HAP-1 (cell line): ENCODE data around the gene TBR1.

ENCODE experiments used
- DNase-seq, 2 experiments: peaks; one replicate each; pipeline ENCODE4 v3.0.0-alpha.2; 2016 to 2020; ENCODE audit warnings: low spot score in 2 of 2
- H3K27me3 ChIP-seq: fragments of 250-450 bp; sonication (Bioruptor Pico); 2 replicates; pipeline ENCODE4 v1.5.1; 2020; ENCODE audit warnings: low read depth, mild to moderate bottlenecking, moderate library complexity
- H3K36me3 ChIP-seq: fragments of 250-450 bp; sonication (Bioruptor Pico); replicated peaks from 2 replicates; pipeline ENCODE4 v1.5.1; 2020; ENCODE audit warnings: mild to moderate bottlenecking
- H3K4me1 ChIP-seq: fragments of 250-450 bp; sonication (Bioruptor Pico); 2 replicates; pipeline ENCODE4 v1.5.1; 2020; ENCODE audit warnings: mild to moderate bottlenecking
- H3K4me3 ChIP-seq: fragments of 250-450 bp; sonication (Bioruptor Pico); 2 replicates; pipeline ENCODE4 v1.5.1; 2020; ENCODE audit warnings: mild to moderate bottlenecking, moderate library complexity
- H3K9me3 ChIP-seq: fragments of 250-450 bp; sonication (Bioruptor Pico); 2 replicates; pipeline ENCODE4 v1.5.1; 2020; ENCODE audit warnings: mild to moderate bottlenecking, moderate library complexity
- in situ Hi-C: fragments of 300-500 bp; cut with MboI; formaldehyde crosslinking; loops from 3 replicates; pipeline ENCODE4 v1.14.3; 2020; ENCODE audit warnings: low sequenced_read_pairs, inconsistent platforms, mixed read lengths

TBR1 gene

DNA sequence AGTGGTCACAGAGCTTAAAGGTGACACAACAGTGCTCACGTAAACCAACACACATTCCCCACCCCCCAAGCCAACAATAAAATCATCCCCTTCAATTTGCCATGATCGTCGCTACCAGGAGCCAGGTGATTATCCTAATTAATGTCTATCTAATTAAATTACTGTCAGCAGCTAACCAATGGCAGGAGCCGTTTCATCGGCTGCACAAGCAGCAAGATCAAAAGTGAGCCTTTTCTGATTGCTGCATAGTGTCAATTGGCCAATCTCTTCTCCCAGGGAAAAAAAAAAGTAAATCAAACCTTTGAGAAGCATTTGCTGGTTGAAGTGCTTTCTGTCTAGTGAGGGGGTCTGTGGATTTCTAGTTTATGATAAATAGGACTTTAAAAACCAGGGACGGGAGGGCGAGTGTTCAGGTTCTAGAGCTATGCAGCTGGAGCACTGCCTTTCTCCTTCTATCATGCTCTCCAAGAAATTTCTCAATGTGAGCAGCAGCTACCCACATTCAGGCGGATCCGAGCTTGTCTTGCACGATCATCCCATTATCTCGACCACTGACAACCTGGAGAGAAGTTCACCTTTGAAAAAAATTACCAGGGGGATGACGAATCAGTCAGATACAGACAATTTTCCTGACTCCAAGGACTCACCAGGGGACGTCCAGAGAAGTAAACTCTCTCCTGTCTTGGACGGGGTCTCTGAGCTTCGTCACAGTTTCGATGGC is at the start of gene TBR1:
Gene TBR1 (plus strand): TSS at position 311 of the 721 bp plus-strand sequence. CDS start 114 bp downstream, at position 425.
- Histone ChIP-seq H3K4me3 (no peak within 1 kb of the TSS), H3K4me1 (peaks cover 32% of the 10 kb centered on the region), H3K36me3 (peaks cover 1% of the 10 kb centered on the region; the same call in 1 of the 2 replicates), H3K27me3 (no peaks in the 10 kb centered on the region), H3K9me3 (no peaks in the 10 kb centered on the region)
- no peak for DNase-seq
- in situ Hi-C loops: no loop called here

DNA sequence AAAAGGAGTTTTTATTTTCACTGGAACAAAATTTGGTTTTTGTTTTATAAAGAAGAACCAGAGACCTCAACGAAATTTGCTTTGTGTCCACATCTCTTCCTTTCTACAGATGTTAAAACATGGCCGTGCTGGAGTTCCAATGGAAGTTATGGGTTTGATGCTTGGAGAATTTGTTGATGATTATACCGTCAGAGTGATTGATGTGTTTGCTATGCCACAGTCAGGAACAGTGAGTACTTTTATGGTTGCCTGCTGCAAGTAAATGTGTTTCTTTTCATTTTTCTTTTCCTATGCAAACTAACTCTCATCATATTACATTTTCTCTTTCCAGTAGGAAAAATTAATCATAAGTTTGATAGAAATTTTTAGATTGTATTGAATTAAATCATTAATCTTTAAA is 48.4 kb upstream of the TBR1 start:
- in situ Hi-C loops: no loop called here
- Histone ChIP-seq H3K4me1 (no peaks in the 10 kb centered on the region; the same call in 1 of the 2 replicates), H3K36me3 (peaks cover 16% of the 10 kb centered on the region), H3K27me3 (no peaks in the 10 kb centered on the region), H3K9me3 (no peaks in the 10 kb centered on the region; the same call in 1 of the 2 replicates), H3K4me3 (no peak overlapping the region)
- no peak for DNase-seq

DNA sequence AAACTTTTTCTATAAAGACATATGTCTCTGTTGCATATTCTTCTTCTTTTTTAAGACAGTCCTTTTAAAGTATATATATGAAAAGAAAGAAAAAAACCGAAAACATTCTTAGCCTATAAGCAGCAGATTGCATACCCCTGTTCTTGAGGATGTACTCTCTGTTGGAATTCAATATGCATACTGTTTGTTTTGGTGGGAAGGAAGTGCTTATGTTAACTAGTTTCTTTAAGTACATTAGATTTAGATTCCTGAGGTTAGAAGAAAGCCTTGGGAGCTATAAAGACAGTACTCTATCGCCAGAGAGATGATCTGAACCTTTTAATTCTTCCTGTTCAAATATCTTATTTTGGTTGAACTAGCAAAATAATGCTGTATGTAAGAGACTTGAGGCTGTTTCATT is 46.8 kb upstream of the TBR1 start:
- no peak for DNase-seq
- H3K36me3 ChIP-seq: peaks cover 16% of the 10 kb centered on the region
- H3K27me3 ChIP-seq: no peaks in the 10 kb centered on the region
- H3K4me3 ChIP-seq: no peak overlapping the region
- in situ Hi-C loops: no loop called here
- H3K9me3 ChIP-seq: no peaks in the 10 kb centered on the region
- H3K4me1 ChIP-seq: peaks cover 3% of the 10 kb centered on the region; the same call in 1 of the 2 replicates

DNA sequence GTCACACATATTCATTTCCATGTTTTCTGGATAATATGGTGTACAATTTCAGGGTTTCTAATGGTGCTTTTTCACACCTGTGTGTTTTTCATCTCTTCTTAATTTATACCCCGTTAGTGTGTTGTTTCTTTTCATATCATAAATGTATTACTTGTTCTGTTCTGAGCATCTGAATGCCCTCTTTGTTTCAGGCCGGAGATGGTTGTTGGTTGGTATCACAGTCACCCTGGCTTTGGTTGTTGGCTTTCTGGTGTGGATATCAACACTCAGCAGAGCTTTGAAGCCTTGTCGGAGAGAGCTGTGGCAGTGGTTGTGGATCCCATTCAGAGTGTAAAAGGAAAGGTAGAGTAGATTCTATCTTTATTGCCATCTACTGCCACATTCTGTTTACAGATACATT is 45.1 kb upstream of the TBR1 start:
- in situ Hi-C loops: no loop called here
- no peaks in the 10 kb centered on the region for H3K27me3 ChIP-seq
- H3K4me3 ChIP-seq: no peak overlapping the region
- no peaks in the 10 kb centered on the region for H3K9me3 ChIP-seq
- H3K36me3 ChIP-seq: peaks cover 16% of the 10 kb centered on the region
- DNase-seq: no peak
- peaks cover 3% of the 10 kb centered on the region for H3K4me1 ChIP-seq

DNA sequence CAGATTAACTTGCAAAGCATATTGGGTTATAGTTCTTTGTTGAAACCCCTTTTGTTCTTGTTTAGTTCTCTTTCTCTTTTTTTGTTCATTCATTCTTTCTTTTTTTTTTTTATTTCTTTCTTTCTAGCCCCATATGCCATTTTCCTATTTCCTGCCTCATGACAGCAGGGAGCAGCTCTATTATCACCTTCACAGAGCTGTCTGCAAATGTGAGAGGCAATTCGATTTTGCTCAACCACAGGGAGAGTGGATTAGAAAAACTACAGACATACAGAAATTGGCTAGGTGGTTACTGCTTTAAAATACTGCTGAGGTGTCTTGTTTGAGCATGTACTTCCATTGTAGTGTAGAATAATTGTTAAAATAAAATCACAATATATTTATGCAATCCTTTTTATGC is 44.2 kb upstream of the TBR1 start:
- Histone ChIP-seq H3K27me3 (no peaks in the 10 kb centered on the region), H3K9me3 (no peaks in the 10 kb centered on the region), H3K4me3 (no peak overlapping the region), H3K4me1 (peaks cover 3% of the 10 kb centered on the region), H3K36me3 (peaks cover 16% of the 10 kb centered on the region)
- no peak for DNase-seq
- in situ Hi-C loops: no loop called here

DNA sequence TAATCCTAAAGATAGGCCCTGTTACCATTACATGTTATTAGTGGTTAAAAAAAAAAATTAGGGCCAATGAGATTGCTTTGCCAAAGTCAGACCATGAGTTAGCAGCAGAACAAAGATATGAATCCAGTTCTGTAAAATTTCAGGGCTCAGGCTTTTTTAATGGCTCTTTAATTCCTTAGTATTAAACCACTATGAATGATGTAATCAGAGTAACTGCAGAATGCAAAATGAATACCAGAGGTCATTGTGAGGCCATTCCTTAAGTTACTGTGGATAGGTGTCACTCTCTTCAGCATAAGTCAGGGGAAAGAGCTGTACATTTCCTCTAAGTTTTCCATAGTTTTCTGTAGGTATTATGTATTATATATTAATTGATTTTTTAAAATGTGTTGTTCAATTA is 42.2 kb upstream of the TBR1 start:
- DNase-seq: no peak
- peaks cover 16% of the 10 kb centered on the region for H3K36me3 ChIP-seq
- no peak overlapping the region for H3K4me3 ChIP-seq
- no peaks in the 10 kb centered on the region for H3K9me3 ChIP-seq
- H3K4me1 ChIP-seq: peaks cover 3% of the 10 kb centered on the region
- in situ Hi-C loops: no loop called here
- H3K27me3 ChIP-seq: no peaks in the 10 kb centered on the region

DNA sequence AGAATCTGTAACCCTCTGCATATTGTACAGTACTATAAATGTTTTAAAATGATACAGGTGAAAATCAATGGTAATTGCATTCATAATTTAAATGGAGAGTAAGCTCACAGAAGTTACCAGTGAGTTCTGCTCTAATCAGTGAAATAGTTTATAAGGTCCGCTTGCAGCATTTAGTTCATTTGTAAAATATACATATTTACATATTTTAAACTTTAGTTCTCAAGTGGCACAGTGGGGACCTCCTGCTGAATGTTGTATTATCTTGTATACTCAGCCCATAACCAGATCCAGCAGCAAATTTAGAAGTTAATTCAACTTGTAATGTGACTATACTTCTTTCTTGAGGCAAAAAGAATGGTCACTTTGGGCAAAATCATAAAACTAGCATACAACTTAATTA is 41.7 kb upstream of the TBR1 start:
- Histone ChIP-seq H3K27me3 (no peaks in the 10 kb centered on the region), H3K36me3 (peaks cover 16% of the 10 kb centered on the region), H3K4me1 (peaks cover 3% of the 10 kb centered on the region), H3K4me3 (no peak overlapping the region), H3K9me3 (no peaks in the 10 kb centered on the region)
- DNase-seq: no peak
- in situ Hi-C loops: no loop called here

DNA sequence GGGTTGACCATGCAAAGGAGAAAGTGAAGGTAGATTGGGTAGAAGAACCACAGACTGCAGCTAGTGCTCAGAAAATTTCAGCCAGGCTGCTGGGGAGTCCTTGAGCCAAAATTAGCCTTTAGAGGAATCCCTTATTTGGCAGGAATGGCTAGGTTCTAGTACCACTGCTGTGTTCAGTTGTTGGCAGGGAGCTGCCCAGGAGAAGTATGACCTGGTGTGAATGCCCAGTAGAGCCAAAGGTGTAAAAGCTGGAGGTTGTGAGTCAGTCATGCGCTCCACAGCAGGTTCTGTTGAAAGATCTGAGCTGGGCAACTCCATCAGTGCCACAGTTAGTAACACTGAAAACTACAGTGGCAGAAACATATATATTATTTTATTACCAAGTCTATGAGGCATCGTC is 36.4 kb upstream of the TBR1 start:
- no peak for DNase-seq
- Histone ChIP-seq H3K4me3 (no peak overlapping the region), H3K9me3 (no peaks in the 10 kb centered on the region), H3K36me3 (no peaks in the 10 kb centered on the region; the same call in 1 of the 2 replicates), H3K4me1 (no peaks in the 10 kb centered on the region; the same call in 1 of the 2 replicates), H3K27me3 (no peaks in the 10 kb centered on the region)
- in situ Hi-C loops: no loop called here

DNA sequence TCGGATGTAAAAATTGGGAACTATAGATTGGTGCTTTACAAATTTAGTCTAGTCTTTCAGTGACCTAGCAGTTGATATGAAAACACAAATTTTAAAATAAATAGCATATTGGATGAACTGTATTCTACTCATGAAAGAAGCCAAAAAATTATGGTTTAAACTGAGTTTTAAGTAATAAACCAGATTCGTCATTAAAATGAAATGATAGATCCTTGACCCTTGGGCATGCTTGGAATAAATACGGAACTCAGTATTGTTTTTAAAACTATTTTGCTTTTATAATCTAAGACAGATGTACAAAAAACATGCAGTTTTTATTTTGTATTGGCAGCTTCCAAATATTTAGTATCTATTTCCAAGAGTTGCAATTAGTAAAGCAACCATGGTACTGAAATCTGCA is 34.6 kb upstream of the TBR1 start:
- H3K4me1 ChIP-seq: no peaks in the 10 kb centered on the region
- in situ Hi-C loops: no loop called here
- no peaks in the 10 kb centered on the region for H3K9me3 ChIP-seq
- no peak for DNase-seq
- H3K36me3 ChIP-seq: 0 out of 2 replicates have a peak, but pooled peaks cover 3% of the 10 kb centered on the region
- H3K4me3 ChIP-seq: no peak overlapping the region
- no peaks in the 10 kb centered on the region for H3K27me3 ChIP-seq

DNA sequence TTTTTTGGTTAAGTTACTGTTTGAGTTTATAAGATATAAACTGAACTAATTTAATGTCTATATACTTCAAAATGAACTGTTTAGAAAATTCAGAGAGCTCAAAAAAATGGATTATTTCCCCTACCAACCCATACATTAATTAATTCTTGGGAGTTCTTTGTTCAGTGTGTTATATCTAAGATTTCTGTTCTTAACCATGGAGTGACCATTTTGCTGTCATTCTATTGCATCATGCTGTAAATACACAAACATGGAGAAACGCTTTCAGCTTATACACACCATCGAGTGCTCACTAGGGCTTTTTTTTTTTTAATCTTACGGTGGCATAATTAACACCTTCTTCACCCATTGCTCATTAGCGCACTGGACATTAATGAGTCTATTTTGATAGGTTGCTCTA is 33.4 kb upstream of the TBR1 start:
- Histone ChIP-seq H3K4me1 (peaks cover under 1% of the 10 kb centered on the region; the same call in 1 of the 2 replicates), H3K36me3 (0 out of 2 replicates have a peak, but pooled peaks cover 3% of the 10 kb centered on the region), H3K4me3 (no peak overlapping the region), H3K27me3 (no peaks in the 10 kb centered on the region), H3K9me3 (no peaks in the 10 kb centered on the region)
- in situ Hi-C loops: no loop called here
- DNase-seq: no peak

DNA sequence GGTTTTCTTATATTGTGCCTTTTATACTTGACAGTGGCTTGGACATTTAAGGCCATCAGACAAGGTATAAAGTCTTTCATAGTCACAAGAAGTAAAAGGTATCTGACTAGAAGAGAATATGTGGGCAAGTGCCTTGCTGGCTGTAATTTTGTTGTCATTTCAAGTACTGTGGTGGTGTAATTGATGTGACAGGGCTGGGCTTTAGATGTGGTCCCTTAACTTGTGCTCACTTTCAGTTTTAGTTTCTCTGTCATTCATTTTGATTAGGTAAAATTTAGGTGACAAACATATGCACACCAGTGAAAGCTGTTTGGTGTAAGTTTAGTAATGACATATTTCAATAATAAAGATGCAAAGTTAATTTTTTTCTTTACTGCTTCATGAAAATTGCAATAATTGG is 31.2 kb upstream of the TBR1 start:
- Histone ChIP-seq H3K4me3 (no peak overlapping the region), H3K36me3 (0 out of 2 replicates have a peak, but pooled peaks cover 3% of the 10 kb centered on the region), H3K27me3 (no peaks in the 10 kb centered on the region), H3K4me1 (peaks cover 11% of the 10 kb centered on the region; the same call in 1 of the 2 replicates), H3K9me3 (no peaks in the 10 kb centered on the region)
- in situ Hi-C loops: no loop called here
- DNase-seq: no peak

DNA sequence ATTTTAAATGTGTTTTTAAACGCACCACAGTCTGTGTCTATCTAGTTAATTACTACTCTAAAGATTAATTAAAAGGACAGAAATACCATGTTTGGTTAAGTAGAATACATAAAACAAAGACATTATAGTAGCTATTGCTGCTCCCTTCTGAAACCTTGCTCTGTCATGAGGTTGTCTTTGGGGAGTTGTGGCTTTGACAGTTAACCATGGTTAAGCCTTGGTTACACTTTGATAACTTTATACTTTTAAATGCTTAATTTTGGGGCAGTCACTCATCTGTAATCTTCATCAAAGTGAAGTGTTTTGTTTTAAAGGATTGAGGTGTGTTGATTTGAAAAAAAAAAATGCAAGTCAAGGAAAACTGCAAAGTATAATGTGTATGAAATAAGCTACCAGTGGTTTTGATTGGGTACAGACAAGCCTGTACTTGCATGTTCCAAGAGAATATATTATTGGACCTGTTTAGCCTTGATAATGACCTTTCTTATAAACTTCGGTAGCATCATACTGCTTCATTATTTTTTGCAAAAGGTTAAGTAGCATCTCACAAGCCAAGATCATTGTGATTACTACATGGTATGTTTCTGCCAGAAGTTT is 29.8 kb upstream of the TBR1 start:
- Histone ChIP-seq H3K4me1 (peaks cover 11% of the 10 kb centered on the region; the same call in 1 of the 2 replicates), H3K9me3 (no peaks in the 10 kb centered on the region), H3K27me3 (no peaks in the 10 kb centered on the region), H3K36me3 (peaks cover 6% of the 10 kb centered on the region; the same call in 1 of the 2 replicates), H3K4me3 (no peak overlapping the region)
- DNase-seq: no peak
- in situ Hi-C loops: no loop called here

DNA sequence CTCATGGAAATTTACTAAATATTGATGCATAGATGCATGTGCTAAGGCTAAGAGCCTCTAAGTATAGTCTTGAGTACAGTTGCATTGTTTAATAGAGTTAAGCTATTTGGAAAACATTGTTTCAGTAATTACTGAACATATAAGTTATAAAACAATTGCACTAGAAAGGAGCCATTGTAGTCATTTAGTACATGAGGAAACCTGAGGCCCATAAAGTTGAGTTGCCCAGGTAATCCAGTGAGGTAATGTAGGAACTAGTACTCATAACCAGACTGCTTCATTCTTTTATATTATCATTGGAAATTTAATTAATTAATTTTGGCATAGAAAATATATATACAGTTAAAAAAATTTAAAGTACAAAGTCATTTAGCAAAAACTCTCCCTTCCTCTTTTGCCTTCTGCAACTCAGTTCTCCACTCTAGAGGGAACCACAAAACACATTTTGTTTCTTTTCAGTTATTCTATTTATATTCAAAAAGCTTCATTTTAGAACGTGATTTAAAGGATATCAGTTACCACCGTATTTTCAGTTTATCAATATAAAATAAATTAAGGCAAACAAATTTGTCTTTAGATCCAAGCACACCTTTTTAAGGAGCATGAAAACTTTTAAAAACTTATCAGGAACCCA is 27.8 kb upstream of the TBR1 start:
- in situ Hi-C loops: no loop called here
- Histone ChIP-seq H3K9me3 (no peaks in the 10 kb centered on the region), H3K4me3 (no peak overlapping the region), H3K36me3 (peaks cover 6% of the 10 kb centered on the region; the same call in 1 of the 2 replicates), H3K4me1 (peaks cover 11% of the 10 kb centered on the region; the same call in 1 of the 2 replicates), H3K27me3 (no peaks in the 10 kb centered on the region)
- DNase-seq: no peak
